OCI-LY3 (cell line): ENCODE data around the gene STXBP4.

Experiments used
- H2AFZ ChIP-seq: fragments of 200-600, 300-600 bp; shearing (Covaris generic); 2 replicates; pipeline ENCODE4 v1.6.0; 2014; ENCODE audit warnings: antibody characterized with exemption, low read depth, low read length
- H3K27ac ChIP-seq: fragments of 200-600, 300-600 bp; sonication (generic); 2 replicates; pipeline ENCODE4 v1.5.1; 2014; ENCODE audit warnings: mild to moderate bottlenecking, low read length, moderate library complexity, mixed read lengths
- H3K27me3 ChIP-seq: fragments of 200-600, 300-600 bp; sonication (generic); 2 replicates; pipeline ENCODE4 v1.6.1; 2014; ENCODE audit warnings: low read depth, low read length, mixed read lengths
- H3K36me3 ChIP-seq: fragments of 200-600, 300-600 bp; sonication (generic); replicated peaks from 2 replicates; pipeline ENCODE3; 2014; ENCODE audit warnings: low read depth, low read length, mixed read lengths
- H3K4me1 ChIP-seq: fragments of 300-600, 200-600 bp; sonication (generic); 2 replicates; pipeline ENCODE4 v1.6.1; 2014; ENCODE audit warnings: low read length, mixed read lengths
- H3K4me2 ChIP-seq: fragments of 200-600, 300-600 bp; sonication (generic); 2 replicates; pipeline ENCODE4 v1.6.1; 2014; ENCODE audit warnings: low read length, mixed read lengths
- H3K4me3 ChIP-seq: fragments of 300-600, 200-600 bp; sonication (generic); 2 replicates; pipeline ENCODE4 v1.5.1; 2014; ENCODE audit warnings: antibody characterized with exemption, mild to moderate bottlenecking, low read length, moderate library complexity
- H3K79me2 ChIP-seq: fragments of 300-600, 200-600 bp; shearing (Covaris generic); 2 replicates; pipeline ENCODE4 v1.6.1; 2014; ENCODE audit warnings: mild to moderate bottlenecking, low read length, mixed read lengths
- H3K9ac ChIP-seq: fragments of 300-600, 200-600 bp; shearing (Covaris generic); 2 replicates; pipeline ENCODE4 v1.6.0; 2014; ENCODE audit warnings: mild to moderate bottlenecking, low read length, moderate library complexity
- H3K9me3 ChIP-seq: fragments of 200-600, 300-600 bp; shearing (Covaris generic); 2 replicates; pipeline ENCODE4 v1.6.1; 2014; ENCODE audit warnings: low read length, mixed read lengths; ENCODE audit not compliant: insufficient read depth
- H4K20me1 ChIP-seq: fragments of 200-600, 300-600 bp; sonication (generic); 2 replicates; pipeline ENCODE4 v1.6.1; 2016; ENCODE audit warnings: low read length, mixed read lengths; ENCODE audit not compliant: insufficient read depth
- EZH2phosphoT487 ChIP-seq: fragments of 200-600 bp; shearing (Covaris generic); IDR thresholded peaks from 2 replicates; pipeline ENCODE4 v1.6.1; 2018; ENCODE audit warnings: antibody characterized with exemption, mixed run types, low read depth
- TF ChIP-seq, protein P1 (sequence below): fragments of 200-600, 300-600 bp; sonication (generic); IDR thresholded peaks from 2 replicates; pipeline ENCODE4 v1.5.1; 2014; ENCODE audit warnings: antibody characterized with exemption, low read length, low read depth

The STXBP4 gene

DNA sequence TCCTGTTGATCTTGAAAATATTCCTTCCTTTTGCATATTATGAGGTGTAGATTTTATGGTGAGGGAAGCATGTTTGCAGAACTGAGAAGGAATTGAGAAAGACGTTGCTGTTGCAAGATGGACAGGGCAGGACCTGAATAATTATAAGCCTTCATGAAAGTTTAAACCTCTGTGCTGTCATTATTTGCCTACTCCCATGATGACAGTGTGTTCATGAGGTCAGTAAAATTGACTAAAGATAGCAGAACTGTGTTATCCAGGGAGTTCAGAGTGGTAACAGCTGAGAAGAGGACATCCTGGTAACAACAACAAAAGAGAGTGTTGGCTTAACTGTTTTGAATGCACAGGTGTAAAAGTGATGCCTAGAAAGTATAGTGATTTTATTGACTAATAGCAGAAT lies 250.9 kb downstream of the STXBP4 start:
- H3K27me3 ChIP-seq: no peaks in the 10 kb centered on the region

DNA sequence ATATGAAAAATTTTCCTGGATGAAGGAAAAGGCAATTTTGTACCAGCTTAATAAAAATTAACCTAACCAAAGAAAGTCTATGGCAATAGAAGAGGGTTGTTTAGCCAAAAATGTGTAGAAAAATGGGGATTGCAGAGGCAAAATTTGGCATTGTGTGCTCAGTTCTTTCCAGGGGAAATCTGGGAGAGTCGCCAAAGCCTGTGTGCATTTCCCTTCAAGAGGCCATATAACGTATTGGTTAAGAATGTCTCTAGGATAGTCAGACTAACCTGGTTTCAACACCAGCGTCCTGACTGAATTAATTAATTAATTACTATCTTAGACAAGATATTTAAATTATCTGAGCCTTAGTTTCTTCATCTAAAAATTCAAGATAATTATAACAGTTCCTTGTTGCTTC lies 251.4 kb downstream of the STXBP4 start:
- Histone ChIP-seq H2AFZ (no peak overlapping the region), H3K9me3 (no peaks in the 10 kb centered on the region), H3K9ac (no peak overlapping the region), H4K20me1 (no peaks in the 10 kb centered on the region), H3K79me2 (no peaks in the 10 kb centered on the region), H3K27me3 (peaks cover 4% of the 10 kb centered on the region; the same call in 1 of the 2 replicates), H3K4me2 (no peak overlapping the region), H3K27ac (no peak overlapping the region), H3K36me3 (no peaks in the 10 kb centered on the region), H3K4me3 (no peak overlapping the region), H3K4me1 (no peaks in the 10 kb centered on the region)
- no peak for TF ChIP-seq EZH2phosphoT487
- TF ChIP-seq, protein P1, sequence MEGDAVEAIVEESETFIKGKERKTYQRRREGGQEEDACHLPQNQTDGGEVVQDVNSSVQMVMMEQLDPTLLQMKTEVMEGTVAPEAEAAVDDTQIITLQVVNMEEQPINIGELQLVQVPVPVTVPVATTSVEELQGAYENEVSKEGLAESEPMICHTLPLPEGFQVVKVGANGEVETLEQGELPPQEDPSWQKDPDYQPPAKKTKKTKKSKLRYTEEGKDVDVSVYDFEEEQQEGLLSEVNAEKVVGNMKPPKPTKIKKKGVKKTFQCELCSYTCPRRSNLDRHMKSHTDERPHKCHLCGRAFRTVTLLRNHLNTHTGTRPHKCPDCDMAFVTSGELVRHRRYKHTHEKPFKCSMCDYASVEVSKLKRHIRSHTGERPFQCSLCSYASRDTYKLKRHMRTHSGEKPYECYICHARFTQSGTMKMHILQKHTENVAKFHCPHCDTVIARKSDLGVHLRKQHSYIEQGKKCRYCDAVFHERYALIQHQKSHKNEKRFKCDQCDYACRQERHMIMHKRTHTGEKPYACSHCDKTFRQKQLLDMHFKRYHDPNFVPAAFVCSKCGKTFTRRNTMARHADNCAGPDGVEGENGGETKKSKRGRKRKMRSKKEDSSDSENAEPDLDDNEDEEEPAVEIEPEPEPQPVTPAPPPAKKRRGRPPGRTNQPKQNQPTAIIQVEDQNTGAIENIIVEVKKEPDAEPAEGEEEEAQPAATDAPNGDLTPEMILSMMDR: no peak

More for the DNA sequence above, 250.9 kb downstream of the STXBP4 start:
- no peaks in the 10 kb centered on the region for H3K4me1 ChIP-seq
- no peaks in the 10 kb centered on the region for H3K9me3 ChIP-seq
- no peaks in the 10 kb centered on the region for H3K79me2 ChIP-seq
- TF ChIP-seq, protein P1: no peak
- no peak for TF ChIP-seq EZH2phosphoT487
- H3K4me3 ChIP-seq: no peak overlapping the region
- no peak overlapping the region for H3K27ac ChIP-seq
- H2AFZ ChIP-seq: no peak overlapping the region
- H4K20me1 ChIP-seq: no peaks in the 10 kb centered on the region
- no peak overlapping the region for H3K9ac ChIP-seq
- no peak overlapping the region for H3K4me2 ChIP-seq
- H3K36me3 ChIP-seq: no peaks in the 10 kb centered on the region
